GM12878 (cell line): ENCODE measurements around the gene LCORL. TPM values are rescaled to one million over a fixed set of nuclear protein-coding genes. Genes with fewer than 3 reads are reported as not detected.

ENCODE experiments used
- EED ChIP-seq: sonication (generic); IDR thresholded peaks from 2 replicates; pipeline ENCODE4 v1.6.1; 2016; ENCODE audit warnings: antibody characterized with exemption, low read depth
- FOXM1 ChIP-seq: IDR thresholded peaks from 2 replicates; pipeline ENCODE4 v1.6.1; 2012; ENCODE audit warnings: low read depth, mild to moderate bottlenecking, inconsistent platforms, low read length, moderate library complexity
- HDAC2 ChIP-seq: fragments of 200-600 bp; sonication (generic); IDR thresholded peaks from 2 replicates; pipeline ENCODE4 v1.6.1; 2017
- IKZF2 ChIP-seq, 2 experiments: fragments of 450-650 bp; IDR thresholded peaks; 2 replicates each; pipeline ENCODE4 v1.6.1; 2017; ENCODE audit warnings: mild to moderate bottlenecking in 2 of 2, moderate library complexity in 2 of 2
- IRF4 ChIP-seq: IDR thresholded peaks from 2 replicates; pipeline ENCODE4 v1.6.1; 2011; ENCODE audit warnings: low read depth, low read length
- JUNB ChIP-seq: IDR thresholded peaks from 2 replicates; pipeline ENCODE4 v1.6.1; 2016; ENCODE audit warnings: antibody characterized with exemption, mild to moderate bottlenecking
- RAD21 ChIP-seq: IDR thresholded peaks from 2 replicates; pipeline ENCODE4 v1.6.1; 2011; ENCODE audit warnings: mild to moderate bottlenecking, low read depth, low read length, moderate library complexity; ENCODE audit not compliant: insufficient read depth
- RELB ChIP-seq: fragments of 450-650 bp; IDR thresholded peaks from 2 replicates; pipeline ENCODE4 v1.6.1; 2017; ENCODE audit warnings: low read depth, mild to moderate bottlenecking, moderate library complexity
- SMAD5 ChIP-seq: IDR thresholded peaks from 2 replicates; pipeline ENCODE4 v1.6.1; 2016; ENCODE audit warnings: antibody characterized with exemption, low read depth
- SMARCA5 ChIP-seq: fragments of 450-650 bp; IDR thresholded peaks from 2 replicates; pipeline ENCODE4 v1.6.1; 2017; ENCODE audit warnings: mild to moderate bottlenecking
- SP1 ChIP-seq: IDR thresholded peaks from one replicate; pipeline ENCODE4 v1.6.1; 2011; ENCODE audit warnings: low read depth, low read length
- YBX1 ChIP-seq: fragments of 450-650 bp; IDR thresholded peaks from 2 replicates; pipeline ENCODE4 v1.6.1; 2016; ENCODE audit warnings: antibody characterized with exemption
- ZBTB4 ChIP-seq: fragments of 450-650 bp; formaldehyde crosslinking; IDR thresholded peaks from 2 replicates; pipeline ENCODE4 v1.4.0; 2022; ENCODE audit warnings: mild to moderate bottlenecking, moderate library complexity
- ZSCAN29 ChIP-seq: fragments of 450-650 bp; IDR thresholded peaks from 2 replicates; pipeline ENCODE4 v1.6.1; 2017; ENCODE audit warnings: mild to moderate bottlenecking, moderate library complexity
- ZZZ3 ChIP-seq: IDR thresholded peaks from 2 replicates; pipeline ENCODE4 v1.6.1; 2011; ENCODE audit warnings: low read depth; ENCODE audit not compliant: control insufficient read depth, insufficient read length
- polyA plus RNA-seq, 11 experiments: library from polyadenylated mRNA; depleted of rRNA in 4 of 11; unstranded in 6 of 11; stranded (reverse) in 5 of 11; fragments of >200 nt; fragmentation: Nextera tagmentation in 4 of 11; fragmentation: Illumina TruSeq in 1 of 11; extraction: Ambion mirVana in 4 of 11; extraction: Trizol in 1 of 11; gene quantifications; 1 replicate in 1 of 11; 2 replicates in 10 of 11; pipeline versions ENCODE4 v1.2.1 to v1.2.3, GENCODE V29; 2011 to 2016; ENCODE audit warnings: inconsistent platforms in 2 of 11, missing spikeins in 2 of 11, low read depth in 1 of 11
- total RNA-seq, 4 experiments: library from RNA; depleted of rRNA in 3 of 4; stranded (reverse); fragments of >200 nt in 3 of 4; fragmentation: Illumina TruSeq in 1 of 4; extraction: Trizol in 1 of 4; gene quantifications; 2 replicates each; pipeline versions ENCODE4 v1.2.1 to v1.2.3, GENCODE V29; 2013 to 2021
- TF ChIP-seq, protein P1 (sequence below): IDR thresholded peaks from 2 replicates; pipeline ENCODE4 v1.6.1; 2011; ENCODE audit warnings: borderline replicate concordance, low read depth, mild to moderate bottlenecking, moderate library complexity, low read length; ENCODE audit not compliant: insufficient read depth, poor library complexity, severe bottlenecking
- TF ChIP-seq, protein P2 (sequence below): fragments of 450-650 bp; formaldehyde crosslinking; IDR thresholded peaks from 2 replicates; pipeline ENCODE4 v1.5.0; 2022; ENCODE audit warnings: mild to moderate bottlenecking, missing genetic modification characterization
- TF ChIP-seq, protein P3 (sequence below): fragments of 450-650 bp; IDR thresholded peaks from 2 replicates; pipeline ENCODE4 v1.6.1; 2014; ENCODE audit warnings: mild to moderate bottlenecking

The LCORL gene
- total and polyA plus RNA-seq, 10 of the 15 experiments (the other 5 are each of a cell fraction or from before 2014, with no cell fraction given): 2.2 to 9.8 (median 5.9) TPM

GRCh38 chr4:17810260-17811077 lies 211.1 kb downstream of the LCORL start, which contains the start of the genes DCAF16 and NCAPG (continued):
- TF ChIP-seq SMAD5 (peak; percentile 90; the same call in 1 of the 2 replicates), YBX1 (no peak), EED (0 out of 2 replicates have a peak, but pooled peaks have one; percentile 11), ZZZ3 (no peak), IRF4 (0 out of 2 replicates have a peak, but pooled peaks have one; percentile 30), SP1 (peak; percentile 56), IKZF2 (IDR thresholded peaks at IDR 0.05) (no peak), HDAC2 (no peak; the same call in 1 of the 2 replicates), ZSCAN29 (no peak), RELB (peak; percentile 58), SMARCA5 (no peak), JUNB (no peak), ZBTB4 (CRISPR knock-in tag) (no peak), FOXM1 (peak; percentile 67), RAD21 (no peak)
- TF ChIP-seq, protein P1, sequence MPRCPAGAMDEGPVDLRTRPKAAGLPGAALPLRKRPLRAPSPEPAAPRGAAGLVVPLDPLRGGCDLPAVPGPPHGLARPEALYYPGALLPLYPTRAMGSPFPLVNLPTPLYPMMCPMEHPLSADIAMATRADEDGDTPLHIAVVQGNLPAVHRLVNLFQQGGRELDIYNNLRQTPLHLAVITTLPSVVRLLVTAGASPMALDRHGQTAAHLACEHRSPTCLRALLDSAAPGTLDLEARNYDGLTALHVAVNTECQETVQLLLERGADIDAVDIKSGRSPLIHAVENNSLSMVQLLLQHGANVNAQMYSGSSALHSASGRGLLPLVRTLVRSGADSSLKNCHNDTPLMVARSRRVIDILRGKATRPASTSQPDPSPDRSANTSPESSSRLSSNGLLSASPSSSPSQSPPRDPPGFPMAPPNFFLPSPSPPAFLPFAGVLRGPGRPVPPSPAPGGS: no peak
- TF ChIP-seq, protein P2, sequence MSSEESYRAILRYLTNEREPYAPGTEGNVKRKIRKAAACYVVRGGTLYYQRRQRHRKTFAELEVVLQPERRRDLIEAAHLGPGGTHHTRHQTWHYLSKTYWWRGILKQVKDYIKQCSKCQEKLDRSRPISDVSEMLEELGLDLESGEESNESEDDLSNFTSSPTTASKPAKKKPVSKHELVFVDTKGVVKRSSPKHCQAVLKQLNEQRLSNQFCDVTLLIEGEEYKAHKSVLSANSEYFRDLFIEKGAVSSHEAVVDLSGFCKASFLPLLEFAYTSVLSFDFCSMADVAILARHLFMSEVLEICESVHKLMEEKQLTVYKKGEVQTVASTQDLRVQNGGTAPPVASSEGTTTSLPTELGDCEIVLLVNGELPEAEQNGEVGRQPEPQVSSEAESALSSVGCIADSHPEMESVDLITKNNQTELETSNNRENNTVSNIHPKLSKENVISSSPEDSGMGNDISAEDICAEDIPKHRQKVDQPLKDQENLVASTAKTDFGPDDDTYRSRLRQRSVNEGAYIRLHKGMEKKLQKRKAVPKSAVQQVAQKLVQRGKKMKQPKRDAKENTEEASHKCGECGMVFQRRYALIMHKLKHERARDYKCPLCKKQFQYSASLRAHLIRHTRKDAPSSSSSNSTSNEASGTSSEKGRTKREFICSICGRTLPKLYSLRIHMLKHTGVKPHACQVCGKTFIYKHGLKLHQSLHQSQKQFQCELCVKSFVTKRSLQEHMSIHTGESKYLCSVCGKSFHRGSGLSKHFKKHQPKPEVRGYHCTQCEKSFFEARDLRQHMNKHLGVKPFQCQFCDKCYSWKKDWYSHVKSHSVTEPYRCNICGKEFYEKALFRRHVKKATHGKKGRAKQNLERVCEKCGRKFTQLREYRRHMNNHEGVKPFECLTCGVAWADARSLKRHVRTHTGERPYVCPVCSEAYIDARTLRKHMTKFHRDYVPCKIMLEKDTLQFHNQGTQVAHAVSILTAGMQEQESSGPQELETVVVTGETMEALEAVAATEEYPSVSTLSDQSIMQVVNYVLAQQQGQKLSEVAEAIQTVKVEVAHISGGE: no peak
- TF ChIP-seq, protein P3, sequence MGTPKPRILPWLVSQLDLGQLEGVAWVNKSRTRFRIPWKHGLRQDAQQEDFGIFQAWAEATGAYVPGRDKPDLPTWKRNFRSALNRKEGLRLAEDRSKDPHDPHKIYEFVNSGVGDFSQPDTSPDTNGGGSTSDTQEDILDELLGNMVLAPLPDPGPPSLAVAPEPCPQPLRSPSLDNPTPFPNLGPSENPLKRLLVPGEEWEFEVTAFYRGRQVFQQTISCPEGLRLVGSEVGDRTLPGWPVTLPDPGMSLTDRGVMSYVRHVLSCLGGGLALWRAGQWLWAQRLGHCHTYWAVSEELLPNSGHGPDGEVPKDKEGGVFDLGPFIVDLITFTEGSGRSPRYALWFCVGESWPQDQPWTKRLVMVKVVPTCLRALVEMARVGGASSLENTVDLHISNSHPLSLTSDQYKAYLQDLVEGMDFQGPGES: no peak
